HepG2 (cell line): ENCODE measurements around the gene CYP27A1. TPM values are rescaled to one million over a fixed set of nuclear protein-coding genes. Genes with fewer than 3 reads are reported as not detected.
A peak's percentile ranks its signal among the peaks of the same experiment; 100 is the strongest.

ENCODE experiments used
- ATF5 ChIP-seq: sonication (generic); formaldehyde crosslinking; IDR thresholded peaks from 2 replicates; pipeline ENCODE4 v1.4.0; 2020; ENCODE audit warnings: mild to moderate bottlenecking, low read depth, missing genetic modification reagents
- CCAR2 ChIP-seq: fragments of 200-400 bp; formaldehyde crosslinking; optimal IDR thresholded peaks from 2 replicates; pipeline ENCODE3; 2018; ENCODE audit warnings: low read depth, mild to moderate bottlenecking, low read length, moderate library complexity
- FOSL1 ChIP-seq: sonication (generic); formaldehyde crosslinking; IDR thresholded peaks from 2 replicates; pipeline ENCODE4 v1.9.0; 2021; ENCODE audit warnings: missing genetic modification reagents, borderline replicate concordance
- MXD3 ChIP-seq: IDR thresholded peaks from 2 replicates; pipeline ENCODE4 v1.6.1; 2016; ENCODE audit warnings: mild to moderate bottlenecking, missing biosample characterization, missing genetic modification reagents
- ONECUT2 ChIP-seq: sonication (generic); formaldehyde crosslinking; IDR thresholded peaks from 2 replicates; pipeline ENCODE4 v1.4.0; 2020; ENCODE audit warnings: missing genetic modification reagents
- PRDM15 ChIP-seq: sonication (generic); formaldehyde crosslinking; IDR thresholded peaks from 2 replicates; pipeline ENCODE4 v1.4.0; 2020; ENCODE audit warnings: missing genetic modification reagents
- SRF ChIP-seq: IDR thresholded peaks from 2 replicates; pipeline ENCODE4 v1.6.1; 2011; ENCODE audit warnings: mild to moderate bottlenecking, low read depth, low read length, moderate library complexity
- TCF7 ChIP-seq: sonication (generic); IDR thresholded peaks from 2 replicates; pipeline ENCODE4 v1.6.1; 2016; ENCODE audit warnings: antibody characterized with exemption, low read depth
- ZNF652 ChIP-seq: IDR thresholded peaks from 2 replicates; pipeline ENCODE4 v1.6.1; 2016; ENCODE audit warnings: low read depth, borderline replicate concordance
- polyA plus RNA-seq, 8 experiments: library from polyadenylated mRNA; depleted of rRNA in 3 of 8; stranded (reverse) in 7 of 8; unstranded in 1 of 8; fragments of >200 nt; fragmentation: Illumina TruSeq in 4 of 8; extraction: Trizol in 4 of 8; gene quantifications; 2 replicates each; pipeline versions ENCODE4 v1.2.1 to v1.2.3, GENCODE V29; 2011 to 2016; ENCODE audit warnings: low read depth in 4 of 8, missing spikeins in 1 of 8, mixed read lengths in 1 of 8; ENCODE audit not compliant: insufficient read depth in 1 of 8
- total RNA-seq, 5 experiments: library from RNA; depleted of rRNA; stranded (reverse); fragments of >200 nt; fragmentation: Illumina TruSeq; extraction: Trizol; gene quantifications; 2 replicates each; pipeline ENCODE4 v1.2.3, GENCODE V29; 2016; ENCODE audit warnings: low read depth in 1 of 5
- TF ChIP-seq, protein P1 (sequence below): sonication (generic); formaldehyde crosslinking; IDR thresholded peaks from one replicate; pipeline ENCODE4 v1.5.1; 2020; ENCODE audit warnings: mild to moderate bottlenecking, missing genetic modification reagents; ENCODE audit errors: not compliant biosample characterization
- TF ChIP-seq, protein P2 (sequence below): sonication (generic); formaldehyde crosslinking; IDR thresholded peaks from 2 replicates; pipeline ENCODE4 v1.4.0; 2020; ENCODE audit warnings: missing genetic modification reagents, mild to moderate bottlenecking, borderline replicate concordance

The CYP27A1 gene
- total and polyA plus RNA-seq, 2 of the 13 experiments (the other 11 are each of a cell fraction or from before 2014, with no cell fraction given): 157 to 266 TPM

DNA sequence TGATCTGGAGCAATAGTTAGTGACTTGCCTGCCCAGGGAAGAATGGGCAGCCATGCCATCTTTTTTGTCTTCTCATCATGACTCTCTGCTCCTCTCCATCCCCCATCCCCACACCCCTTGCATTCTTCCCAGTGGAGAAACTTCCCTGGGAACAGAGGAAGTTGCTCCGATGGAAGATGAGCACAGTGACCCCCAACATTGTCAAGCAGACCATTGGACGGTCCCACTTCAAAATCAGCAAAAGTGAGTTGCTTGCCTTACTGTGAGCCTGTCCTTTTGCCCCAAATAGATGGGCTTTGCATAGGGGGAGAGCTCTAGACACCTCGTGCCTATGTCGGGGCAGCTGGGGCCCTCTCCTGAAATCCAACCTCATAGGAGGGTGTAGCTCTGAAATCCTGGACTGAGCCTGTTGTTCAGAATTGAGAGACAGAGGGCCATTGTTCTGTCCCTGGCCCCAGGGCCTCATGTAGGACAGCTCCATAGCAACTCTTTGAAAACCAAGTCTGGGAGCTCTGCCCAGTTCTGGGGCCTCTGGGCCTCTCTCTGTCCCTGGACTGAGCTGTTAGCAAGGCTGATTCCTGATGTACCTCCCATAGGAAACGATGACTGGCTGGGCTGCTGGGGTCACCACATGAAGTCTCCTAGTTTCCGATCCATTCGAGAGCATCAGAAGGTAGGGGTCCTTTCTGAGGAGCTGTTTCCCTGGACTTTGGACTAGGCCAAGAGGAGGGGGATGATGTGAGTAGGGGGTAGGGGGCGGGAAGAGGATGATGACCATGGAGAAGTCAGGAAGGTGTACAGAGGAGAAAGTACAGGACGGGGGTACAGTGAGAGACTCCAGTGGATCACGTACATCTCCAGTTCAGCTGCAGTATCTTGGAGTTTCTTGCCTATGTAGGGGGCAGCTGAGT is 36.1 kb upstream of the CYP27A1 start (continued):
- TF ChIP-seq PRDM15 (CRISPR knock-in tag) (peak; percentile 50; the same call in 1 of the 2 replicates), ATF5 (no peak), MXD3 (no peak), ZNF652 (CRISPR knock-in tag) (no peak), FOSL1 (CRISPR knock-in tag) (no peak), CCAR2 (no peak), SRF (no peak), TCF7 (no peak), ONECUT2 (CRISPR knock-in tag) (no peak)
- TF ChIP-seq, protein P1, sequence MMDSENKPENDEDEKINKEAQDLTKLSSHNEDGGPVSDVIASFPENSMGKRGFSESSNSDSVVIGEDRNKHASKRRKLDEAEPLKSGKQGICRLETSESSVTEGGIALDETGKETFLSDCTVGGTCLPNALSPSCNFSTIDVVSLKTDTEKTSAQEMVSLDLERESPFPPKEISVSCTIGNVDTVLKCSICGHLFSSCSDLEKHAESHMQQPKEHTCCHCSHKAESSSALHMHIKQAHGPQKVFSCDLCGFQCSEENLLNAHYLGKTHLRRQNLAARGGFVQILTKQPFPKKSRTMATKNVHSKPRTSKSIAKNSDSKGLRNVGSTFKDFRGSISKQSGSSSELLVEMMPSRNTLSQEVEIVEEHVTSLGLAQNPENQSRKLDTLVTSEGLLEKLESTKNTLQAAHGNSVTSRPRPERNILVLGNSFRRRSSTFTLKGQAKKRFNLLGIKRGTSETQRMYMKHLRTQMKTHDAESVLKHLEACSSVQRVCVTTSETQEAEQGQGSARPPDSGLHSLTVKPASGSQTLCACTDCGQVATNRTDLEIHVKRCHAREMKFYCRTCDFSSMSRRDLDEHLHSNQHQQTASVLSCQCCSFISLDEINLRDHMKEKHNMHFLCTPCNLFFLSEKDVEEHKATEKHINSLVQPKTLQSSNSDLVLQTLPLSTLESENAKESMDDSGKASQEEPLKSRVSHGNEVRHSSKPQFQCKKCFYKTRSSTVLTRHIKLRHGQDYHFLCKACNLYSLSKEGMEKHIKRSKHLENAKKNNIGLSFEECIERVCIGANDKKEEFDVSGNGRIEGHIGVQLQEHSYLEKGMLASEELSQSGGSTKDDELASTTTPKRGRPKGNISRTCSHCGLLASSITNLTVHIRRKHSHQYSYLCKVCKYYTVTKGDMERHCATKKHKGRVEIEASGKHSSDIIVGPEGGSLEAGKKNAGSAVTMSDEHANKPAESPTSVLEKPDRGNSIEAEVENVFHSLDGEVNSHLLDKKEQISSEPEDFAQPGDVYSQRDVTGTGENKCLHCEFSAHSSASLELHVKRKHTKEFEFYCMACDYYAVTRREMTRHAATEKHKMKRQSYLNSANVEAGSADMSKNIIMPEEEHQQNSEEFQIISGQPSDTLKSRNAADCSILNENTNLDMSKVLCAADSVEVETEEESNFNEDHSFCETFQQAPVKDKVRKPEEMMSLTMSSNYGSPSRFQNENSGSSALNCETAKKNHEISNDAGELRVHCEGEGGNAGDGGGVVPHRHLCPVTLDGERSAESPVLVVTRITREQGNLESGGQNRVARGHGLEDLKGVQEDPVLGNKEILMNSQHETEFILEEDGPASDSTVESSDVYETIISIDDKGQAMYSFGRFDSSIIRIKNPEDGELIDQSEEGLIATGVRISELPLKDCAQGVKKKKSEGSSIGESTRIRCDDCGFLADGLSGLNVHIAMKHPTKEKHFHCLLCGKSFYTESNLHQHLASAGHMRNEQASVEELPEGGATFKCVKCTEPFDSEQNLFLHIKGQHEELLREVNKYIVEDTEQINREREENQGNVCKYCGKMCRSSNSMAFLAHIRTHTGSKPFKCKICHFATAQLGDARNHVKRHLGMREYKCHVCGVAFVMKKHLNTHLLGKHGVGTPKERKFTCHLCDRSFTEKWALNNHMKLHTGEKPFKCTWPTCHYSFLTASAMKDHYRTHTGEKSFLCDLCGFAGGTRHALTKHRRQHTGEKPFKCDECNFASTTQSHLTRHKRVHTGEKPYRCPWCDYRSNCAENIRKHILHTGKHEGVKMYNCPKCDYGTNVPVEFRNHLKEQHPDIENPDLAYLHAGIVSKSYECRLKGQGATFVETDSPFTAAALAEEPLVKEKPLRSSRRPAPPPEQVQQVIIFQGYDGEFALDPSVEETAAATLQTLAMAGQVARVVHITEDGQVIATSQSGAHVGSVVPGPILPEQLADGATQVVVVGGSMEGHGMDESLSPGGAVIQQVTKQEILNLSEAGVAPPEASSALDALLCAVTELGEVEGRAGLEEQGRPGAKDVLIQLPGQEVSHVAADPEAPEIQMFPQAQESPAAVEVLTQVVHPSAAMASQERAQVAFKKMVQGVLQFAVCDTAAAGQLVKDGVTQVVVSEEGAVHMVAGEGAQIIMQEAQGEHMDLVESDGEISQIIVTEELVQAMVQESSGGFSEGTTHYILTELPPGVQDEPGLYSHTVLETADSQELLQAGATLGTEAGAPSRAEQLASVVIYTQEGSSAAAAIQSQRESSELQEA: no peak
- TF ChIP-seq, protein P2, sequence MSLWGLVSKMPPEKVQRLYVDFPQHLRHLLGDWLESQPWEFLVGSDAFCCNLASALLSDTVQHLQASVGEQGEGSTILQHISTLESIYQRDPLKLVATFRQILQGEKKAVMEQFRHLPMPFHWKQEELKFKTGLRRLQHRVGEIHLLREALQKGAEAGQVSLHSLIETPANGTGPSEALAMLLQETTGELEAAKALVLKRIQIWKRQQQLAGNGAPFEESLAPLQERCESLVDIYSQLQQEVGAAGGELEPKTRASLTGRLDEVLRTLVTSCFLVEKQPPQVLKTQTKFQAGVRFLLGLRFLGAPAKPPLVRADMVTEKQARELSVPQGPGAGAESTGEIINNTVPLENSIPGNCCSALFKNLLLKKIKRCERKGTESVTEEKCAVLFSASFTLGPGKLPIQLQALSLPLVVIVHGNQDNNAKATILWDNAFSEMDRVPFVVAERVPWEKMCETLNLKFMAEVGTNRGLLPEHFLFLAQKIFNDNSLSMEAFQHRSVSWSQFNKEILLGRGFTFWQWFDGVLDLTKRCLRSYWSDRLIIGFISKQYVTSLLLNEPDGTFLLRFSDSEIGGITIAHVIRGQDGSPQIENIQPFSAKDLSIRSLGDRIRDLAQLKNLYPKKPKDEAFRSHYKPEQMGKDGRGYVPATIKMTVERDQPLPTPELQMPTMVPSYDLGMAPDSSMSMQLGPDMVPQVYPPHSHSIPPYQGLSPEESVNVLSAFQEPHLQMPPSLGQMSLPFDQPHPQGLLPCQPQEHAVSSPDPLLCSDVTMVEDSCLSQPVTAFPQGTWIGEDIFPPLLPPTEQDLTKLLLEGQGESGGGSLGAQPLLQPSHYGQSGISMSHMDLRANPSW: no peak; the same call in 1 of the 2 replicates
